HG03378 (cell line): ENCODE measurements around the gene PARVB.

Source experiments
- ATAC-seq: cut with Tn5 transposase; IDR thresholded peaks from one replicate; pipeline ENCODE4 v1.9.1; 2021; ENCODE audit warnings: mild to moderate bottlenecking, moderate library complexity; ENCODE audit not compliant: unreplicated experiment

PARVB gene

GRCh38 chr22:44024288-44024921 lies at the start of gene PARVB:
PARVB (plus strand) TSS chr22:44024302; CDS start chr22:44024340, 38 bp downstream.
- no peak for ATAC-seq

- ATAC-seq: no peak
These were observed 49.1 kb upstream of the PARVB start for GRCh38 chr22:43975041-43975440.

- no peak for ATAC-seq
These were observed 47.0 kb upstream of the PARVB start for GRCh38 chr22:43976861-43977795.

- ATAC-seq: no peak
These were observed 45.5 kb upstream of the PARVB start for GRCh38 chr22:43978558-43978957.

- no peak for ATAC-seq
These were observed 43.5 kb upstream of the PARVB start for GRCh38 chr22:43980579-43980978.

- ATAC-seq: no peak
These were observed 43.1 kb upstream of the PARVB start for GRCh38 chr22:43980996-43981395.

GRCh38 chr22:43983808-43984207 lies 40.3 kb upstream of the PARVB start:
- no peak for ATAC-seq

- ATAC-seq: no peak
These were observed 38.6 kb upstream of the PARVB start for GRCh38 chr22:43985532-43985931.

- no peak for ATAC-seq
These were observed 35.8 kb upstream of the PARVB start for GRCh38 chr22:43988116-43988820.

GRCh38 chr22:43988960-43989359 lies 35.1 kb upstream of the PARVB start:
- no peak for ATAC-seq

- ATAC-seq: no peak
These were observed 34.1 kb upstream of the PARVB start for GRCh38 chr22:43990044-43990443.

- ATAC-seq: no peak
These were observed 32.6 kb upstream of the PARVB start for GRCh38 chr22:43991316-43992020.

- ATAC-seq: no peak
These were observed 31.7 kb upstream of the PARVB start for GRCh38 chr22:43992331-43992821.

- no peak for ATAC-seq
These were observed 30.9 kb upstream of the PARVB start for GRCh38 chr22:43993072-43993760.

GRCh38 chr22:43994006-43994405 lies 30.1 kb upstream of the PARVB start:
- ATAC-seq: no peak

GRCh38 chr22:43994416-43994815 lies 29.7 kb upstream of the PARVB start:
- no peak for ATAC-seq

GRCh38 chr22:43995057-43995685 lies 28.9 kb upstream of the PARVB start:
- no peak for ATAC-seq

- no peak for ATAC-seq
These were observed 28.3 kb upstream of the PARVB start for GRCh38 chr22:43995798-43996169.

GRCh38 chr22:43996170-43996980 lies 27.7 kb upstream of the PARVB start:
- no peak for ATAC-seq
